GM19193 (cell line): ENCODE results near the gene ADRM1.

Source experiments
- POLR2A ChIP-seq: IDR thresholded peaks from 4 replicates; pipeline ENCODE4 v1.6.1; 2011; ENCODE audit not compliant: insufficient read depth, insufficient read length; ENCODE audit errors: extremely low read depth

The ADRM1 gene

DNA sequence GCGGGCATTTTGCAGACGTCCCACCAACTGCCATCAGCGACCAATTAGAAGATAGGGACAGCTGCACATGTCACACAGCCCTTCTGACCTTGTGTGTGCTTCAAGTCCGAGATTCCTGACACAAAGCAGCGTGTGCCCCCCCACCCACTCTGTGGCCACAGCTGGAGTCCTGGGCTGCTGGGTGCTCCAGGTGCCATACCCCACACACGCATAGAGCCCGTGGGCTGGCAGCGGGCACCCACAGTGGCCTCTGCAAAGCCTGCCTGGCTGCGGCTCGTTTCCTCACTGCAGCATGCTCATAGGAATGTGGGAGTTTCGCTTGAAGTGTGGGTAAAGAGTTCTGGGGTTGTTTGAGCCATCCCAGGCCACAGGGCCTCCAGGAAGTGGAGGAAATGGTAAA lies 2.5 kb upstream of the ADRM1 start:
- no peak for TF ChIP-seq POLR2A

DNA sequence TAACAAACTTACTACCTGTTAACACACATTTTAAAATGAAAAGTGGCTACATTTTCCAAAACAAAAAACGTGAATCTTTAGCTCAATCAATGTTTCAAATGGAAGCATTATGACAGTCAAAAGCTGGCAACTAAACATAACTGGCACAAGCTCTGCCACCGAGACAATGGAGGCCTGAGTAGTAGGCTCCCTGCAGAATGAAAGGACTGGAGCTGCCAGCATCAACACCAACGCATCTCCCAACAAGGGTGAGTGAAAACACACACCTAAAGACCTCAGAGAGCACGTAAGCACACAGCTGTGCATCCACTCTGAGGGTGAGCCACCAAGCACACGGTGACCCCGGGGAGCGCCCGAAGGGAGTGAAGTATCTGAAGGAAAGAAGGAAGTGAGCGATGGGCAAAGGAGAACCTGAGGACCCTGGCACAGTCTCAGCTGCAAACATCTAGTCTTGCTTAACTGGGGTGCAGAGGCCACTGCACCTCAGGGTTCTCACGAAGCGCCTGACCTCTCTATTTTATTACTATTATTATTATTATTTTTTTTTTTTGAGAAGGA lies 1.6 kb upstream of the ADRM1 start:
- no peak for TF ChIP-seq POLR2A

DNA sequence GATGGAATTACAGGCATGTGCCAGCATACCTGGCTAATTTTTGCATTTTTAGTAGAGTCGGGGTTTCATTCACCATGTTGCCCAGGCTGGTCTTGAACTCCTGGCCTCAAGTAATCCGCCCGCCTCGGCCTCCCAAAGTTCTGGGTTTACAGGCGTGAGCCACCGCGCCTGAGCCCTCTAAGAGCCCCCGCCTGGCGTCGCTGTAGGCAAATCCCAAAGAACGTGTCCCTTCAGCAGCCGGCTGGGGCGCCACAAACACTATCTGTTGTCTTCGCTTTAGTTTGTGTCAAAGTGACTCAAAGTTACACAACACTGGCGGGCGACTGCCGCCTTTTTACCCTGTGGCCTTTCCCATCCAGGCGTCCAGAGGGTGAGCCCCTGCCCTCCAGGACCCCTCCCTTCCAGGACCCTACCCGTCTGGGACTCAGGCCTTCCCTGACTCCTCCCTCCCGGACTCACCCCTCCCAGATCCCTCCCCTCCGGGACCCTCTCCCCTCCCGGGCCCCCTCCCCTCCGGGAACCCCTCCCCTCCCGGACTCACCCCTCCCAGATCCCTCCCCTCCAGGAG lies 940 bp upstream of the ADRM1 start:
- TF ChIP-seq POLR2A: no peak

DNA sequence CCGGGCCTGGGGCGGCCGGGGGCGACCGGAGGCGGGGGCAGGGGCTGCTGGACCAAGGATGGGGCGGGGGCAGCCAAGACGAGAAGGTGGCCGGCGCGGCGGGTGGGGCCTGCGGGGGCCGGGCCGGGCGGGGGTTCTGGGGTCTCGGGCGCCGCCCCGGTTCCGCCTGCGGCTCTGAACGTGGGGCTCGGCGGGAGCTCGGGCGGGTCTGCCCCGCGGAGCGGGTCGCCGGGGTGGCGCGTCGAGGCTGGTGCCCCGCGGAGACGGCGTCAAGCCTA lies 204 bp downstream of the ADRM1 start:
- no peak for TF ChIP-seq POLR2A

DNA sequence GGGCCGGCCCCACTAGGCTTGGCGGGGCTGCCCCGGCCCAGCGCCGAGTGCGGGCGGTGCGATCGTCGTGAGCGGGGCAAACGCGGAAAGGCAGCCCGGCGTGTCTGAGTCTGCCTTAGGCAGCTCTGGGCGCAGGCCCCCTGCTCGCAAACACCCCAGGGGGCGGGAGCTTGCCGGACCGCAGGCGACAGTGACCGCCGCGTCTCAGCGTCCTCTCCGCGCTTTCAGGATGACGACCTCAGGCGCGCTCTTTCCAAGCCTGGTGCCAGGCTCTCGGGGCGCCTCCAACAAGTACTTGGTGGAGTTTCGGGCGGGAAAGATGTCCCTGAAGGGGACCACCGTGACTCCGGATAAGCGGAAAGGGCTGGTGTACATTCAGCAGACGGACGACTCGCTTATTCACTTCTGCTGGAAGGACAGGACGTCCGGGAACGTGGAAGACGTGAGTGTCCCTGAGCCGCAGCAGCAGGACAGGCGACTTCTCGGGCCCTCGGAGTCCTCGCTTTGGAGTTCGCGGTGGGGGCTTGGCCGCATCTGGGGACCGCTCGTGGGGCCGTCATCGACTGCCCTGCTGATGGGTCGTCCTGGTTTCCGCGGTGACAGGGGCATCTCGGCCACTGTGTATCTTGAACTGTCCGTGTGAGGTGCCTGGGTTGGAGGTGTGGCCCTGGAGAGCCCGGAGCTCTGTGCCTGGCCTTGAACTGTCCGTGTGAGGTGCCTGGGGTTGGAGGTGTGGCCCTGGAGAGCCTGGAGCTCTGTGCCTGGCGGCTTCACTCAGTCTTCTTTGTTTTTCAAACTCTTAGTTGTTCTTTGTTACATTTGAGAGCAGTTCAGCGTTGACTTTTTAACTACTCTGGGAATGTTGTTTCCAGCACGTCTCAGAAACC lies 786 bp downstream of the ADRM1 start:
- TF ChIP-seq POLR2A: no peak

DNA sequence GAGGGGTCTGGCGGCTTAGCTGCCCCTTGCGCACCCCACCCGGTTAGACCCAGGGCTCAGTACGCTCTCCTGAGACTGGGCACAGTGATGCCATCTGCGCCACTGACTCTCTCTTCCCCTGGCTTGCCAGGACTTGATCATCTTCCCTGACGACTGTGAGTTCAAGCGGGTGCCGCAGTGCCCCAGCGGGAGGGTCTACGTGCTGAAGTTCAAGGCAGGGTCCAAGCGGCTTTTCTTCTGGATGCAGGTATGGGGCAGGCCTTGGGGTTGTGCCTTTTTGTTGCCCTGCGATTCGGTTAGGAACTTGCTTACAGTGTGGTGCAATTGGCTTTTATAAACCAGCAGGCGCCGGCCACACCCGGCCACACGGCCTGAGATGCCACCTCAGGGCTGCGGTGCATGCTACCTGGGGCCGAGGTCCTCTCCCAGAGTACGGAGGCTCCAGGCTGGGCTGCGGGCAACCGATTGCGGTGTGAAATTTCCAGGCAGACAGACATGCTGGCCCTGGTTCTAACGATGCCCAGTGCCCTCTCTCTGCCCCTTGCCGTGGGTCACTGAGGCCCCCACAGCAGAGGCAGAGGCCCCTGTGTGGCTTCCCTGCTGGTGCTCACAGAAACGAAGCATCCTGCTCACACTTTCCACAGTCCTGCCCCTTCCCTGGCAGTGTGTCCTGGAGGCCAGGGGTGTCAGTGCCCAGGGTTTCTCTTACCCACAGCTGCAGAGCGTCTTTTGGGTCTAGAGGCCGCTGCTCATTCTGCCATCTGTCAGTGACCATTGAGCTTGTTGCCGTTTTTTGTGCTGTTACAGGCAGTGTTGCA lies 1.7 kb downstream of the ADRM1 start:
- TF ChIP-seq POLR2A: no peak

DNA sequence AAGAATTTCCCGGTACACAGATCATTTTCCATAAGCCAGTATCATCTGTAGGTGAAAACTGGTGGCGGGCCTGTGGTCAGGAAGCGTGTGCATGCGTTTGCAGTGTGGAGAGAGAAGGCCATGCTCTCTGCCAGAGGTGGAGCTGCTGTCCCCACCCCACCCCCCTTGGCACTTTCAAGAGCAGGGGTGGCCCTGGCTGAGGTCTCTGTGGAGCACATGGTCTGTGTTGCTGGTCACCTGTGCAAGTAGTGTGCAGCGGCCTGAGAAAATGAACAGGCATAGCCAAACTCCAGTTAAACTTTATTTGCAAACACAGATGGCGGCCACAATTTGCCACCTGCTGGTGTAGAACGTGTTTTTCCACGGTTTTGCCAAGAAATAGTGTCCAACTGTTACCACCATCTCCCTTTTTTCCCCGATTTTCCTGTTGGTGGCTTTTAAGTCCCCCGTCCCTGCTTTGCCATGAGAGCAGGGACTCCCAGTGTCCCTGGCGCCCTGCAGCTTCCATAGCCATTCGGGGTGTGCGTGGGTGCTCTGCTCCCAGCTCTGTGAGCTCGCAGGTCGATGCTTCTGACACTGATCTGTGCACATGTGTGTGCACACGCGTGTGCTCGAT lies 2.5 kb downstream of the ADRM1 start:
- TF ChIP-seq POLR2A: no peak

DNA sequence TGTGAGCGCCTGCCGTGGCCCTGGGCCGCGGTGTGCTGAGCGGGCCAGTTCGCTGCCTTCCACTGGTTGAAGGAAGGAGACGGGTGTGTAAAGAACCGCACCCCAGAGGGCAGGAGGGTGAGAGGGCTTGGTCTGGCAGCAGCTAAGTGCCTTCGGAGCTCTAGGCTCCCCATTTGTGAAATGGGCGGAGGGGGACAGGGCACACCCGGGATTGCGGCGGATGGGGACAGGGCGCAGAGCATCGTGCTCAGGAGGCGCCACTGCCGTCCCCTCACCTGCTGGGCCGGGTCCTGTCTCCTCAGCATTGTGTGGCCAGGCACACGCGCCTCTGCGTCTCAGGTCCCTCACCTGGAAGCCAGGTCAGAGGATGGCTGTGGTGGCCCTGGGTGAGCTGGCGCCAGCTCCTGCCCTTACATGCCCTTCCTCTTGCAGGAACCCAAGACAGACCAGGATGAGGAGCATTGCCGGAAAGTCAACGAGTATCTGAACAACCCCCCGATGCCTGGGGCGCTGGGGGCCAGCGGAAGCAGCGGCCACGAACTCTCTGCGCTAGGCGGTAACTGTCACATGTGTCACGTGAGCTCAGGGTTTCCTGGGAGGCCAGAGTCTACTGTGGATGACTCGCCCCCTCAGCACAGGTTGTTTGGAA lies 3.1 kb downstream of the ADRM1 start:
- TF ChIP-seq POLR2A: no peak

DNA sequence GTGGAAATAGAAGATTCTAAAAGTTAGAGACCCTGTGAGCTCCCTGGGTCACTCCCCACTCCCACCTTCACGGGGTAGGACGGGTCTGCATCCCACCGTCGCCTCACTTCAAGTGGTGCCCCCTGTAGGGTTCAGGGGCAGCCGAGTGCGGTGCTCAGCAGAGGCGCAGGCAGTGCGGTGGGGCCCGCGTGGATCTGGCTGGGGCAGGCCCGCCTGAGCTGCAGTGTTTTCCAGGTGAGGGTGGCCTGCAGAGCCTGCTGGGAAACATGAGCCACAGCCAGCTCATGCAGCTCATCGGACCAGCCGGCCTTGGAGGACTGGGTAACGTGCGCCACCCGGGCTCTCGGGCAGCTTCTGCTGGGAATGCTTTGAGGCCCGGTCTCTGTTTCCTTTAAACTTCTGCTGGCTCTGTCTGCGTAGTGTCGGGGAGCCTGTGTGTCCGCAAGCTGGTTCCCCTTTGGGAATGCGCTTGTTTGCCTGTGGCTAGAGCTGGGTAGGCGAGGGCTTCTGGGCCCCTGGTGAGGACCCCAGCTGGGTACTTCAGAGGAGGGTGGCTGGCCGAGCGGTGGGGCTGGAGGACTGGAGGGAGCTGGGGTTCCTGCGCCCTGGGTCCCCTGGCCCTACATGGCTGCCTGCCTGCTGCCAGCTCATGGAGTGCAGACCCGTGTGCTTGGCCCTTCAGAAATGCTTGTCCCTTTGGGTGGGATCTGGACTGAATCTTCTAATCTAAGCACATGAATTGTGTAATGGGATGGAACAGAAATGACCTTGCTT lies 3.8 kb downstream of the ADRM1 start:
- TF ChIP-seq POLR2A: no peak

DNA sequence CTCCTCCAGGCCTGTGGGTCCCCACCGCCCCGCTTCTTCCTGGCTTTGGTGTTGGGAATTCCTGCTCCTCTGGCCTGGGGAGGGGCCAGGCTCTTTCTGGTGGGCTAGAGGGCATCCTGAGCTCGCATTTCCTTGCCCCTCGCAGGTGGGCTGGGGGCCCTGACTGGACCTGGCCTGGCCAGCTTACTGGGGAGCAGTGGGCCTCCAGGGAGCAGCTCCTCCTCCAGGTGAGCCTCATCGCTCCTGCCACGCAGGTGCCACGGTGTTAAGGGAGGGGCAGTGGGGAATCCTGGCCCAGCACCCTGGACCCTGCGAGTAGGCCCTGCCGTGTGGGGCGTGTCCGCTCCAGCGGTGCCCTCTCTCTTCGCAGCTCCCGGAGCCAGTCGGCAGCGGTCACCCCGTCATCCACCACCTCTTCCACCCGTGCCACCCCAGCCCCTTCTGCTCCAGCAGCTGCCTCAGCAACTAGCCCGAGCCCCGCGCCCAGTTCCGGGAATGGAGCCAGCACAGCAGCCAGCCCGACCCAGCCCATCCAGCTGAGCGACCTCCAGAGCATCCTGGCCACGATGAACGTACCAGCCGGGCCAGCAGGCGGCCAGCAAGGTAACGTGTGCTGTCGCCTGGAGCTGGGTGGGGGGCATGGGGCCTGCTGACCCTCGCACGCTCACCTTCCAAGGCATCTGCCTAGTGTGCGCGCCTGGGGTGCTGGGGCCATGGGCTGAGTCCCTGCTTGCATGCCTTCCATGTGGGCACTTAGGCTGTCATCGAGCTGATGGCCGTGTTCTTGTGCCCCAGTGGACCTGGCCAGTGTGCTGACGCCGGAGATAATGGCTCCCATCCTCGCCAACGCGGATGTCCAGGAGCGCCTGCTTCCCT lies 4.7 kb downstream of the ADRM1 start:
- TF ChIP-seq POLR2A: no peak

DNA sequence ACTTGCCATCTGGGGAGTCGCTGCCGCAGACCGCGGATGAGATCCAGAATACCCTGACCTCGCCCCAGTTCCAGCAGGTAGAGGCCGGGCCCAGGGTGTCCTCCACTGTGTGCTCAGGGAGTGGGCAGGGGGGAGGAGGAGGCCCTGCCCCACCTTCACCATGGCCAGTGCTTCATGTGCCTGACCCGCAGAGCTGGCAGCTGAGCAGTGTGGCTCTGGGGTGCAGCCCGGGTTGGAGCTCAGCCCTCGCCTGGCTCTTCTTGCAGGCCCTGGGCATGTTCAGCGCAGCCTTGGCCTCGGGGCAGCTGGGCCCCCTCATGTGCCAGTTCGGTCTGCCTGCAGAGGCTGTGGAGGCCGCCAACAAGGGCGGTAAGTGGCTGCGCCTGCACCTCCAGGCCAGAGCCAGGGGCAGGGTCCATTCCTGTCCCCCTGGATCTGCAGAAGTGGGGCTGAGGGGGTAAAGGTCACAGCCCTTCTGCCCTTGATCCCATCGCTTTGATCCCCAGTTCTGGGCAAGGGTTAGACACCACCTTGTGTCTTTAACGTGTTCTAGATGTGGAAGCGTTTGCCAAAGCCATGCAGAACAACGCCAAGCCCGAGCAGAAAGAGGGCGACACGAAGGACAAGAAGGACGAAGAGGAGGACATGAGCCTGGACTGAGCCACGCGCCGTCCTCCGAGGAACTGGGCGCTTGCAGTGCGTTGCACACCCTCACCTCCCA lies 5.5 kb downstream of the ADRM1 start:
- TF ChIP-seq POLR2A: no peak

DNA sequence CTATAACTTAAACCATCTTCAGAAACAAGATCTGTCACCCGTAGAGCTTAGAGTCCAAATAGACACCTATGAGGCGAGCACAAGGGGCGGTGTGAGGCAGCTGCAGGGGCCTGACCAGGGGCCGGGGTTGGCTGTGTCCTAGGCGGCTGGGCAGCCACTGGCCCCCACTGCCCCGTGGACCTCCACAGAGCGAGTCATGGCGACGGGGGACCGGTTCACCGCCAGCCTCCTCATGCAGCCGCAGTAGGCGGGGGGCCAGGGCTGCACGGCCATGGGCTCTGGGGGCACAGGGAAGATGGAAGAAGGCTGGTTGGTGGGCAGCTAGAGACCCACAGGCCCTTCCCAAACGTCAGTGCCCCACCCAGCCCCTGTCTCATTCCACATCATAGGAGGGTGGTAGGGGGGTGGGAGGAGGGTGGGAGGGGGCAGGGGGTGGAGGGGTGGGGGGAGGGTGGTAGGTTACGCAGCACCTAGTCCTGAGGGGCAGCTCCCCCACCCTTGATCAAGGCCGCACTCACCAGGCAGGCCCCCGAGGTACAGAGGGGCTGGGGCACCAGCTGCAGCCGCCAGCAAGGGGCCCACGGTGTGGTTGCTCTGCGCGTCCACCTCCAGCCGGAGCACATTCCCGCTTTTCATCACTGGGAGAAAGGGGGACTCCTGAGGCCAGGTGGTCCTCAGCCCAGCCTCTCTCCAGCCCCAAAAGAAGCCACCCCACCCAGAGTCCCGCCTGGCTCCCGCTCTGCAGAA lies 6.6 kb downstream of the ADRM1 start:
- no peak for TF ChIP-seq POLR2A
